ENCODE results near the gene CLDN6. TPM values are rescaled to one million over a fixed set of nuclear protein-coding genes. Genes with fewer than 3 reads are reported as not detected.

CLDN6 gene
- total and polyA plus RNA-seq, 2 of the 13 experiments (the other 11 are each of a cell fraction or from before 2014, with no cell fraction given): 5.9 to 7.6 TPM

- Histone ChIP-seq H3K9ac (ENCODE audit: insufficient read depth, low read depth, low read length) (no peak overlapping the region), H3K36me3 (replicated peaks in 1 of 2; ENCODE audit: control insufficient read depth in 1 of 2, insufficient read depth in 2 of 2, low read length in 2 of 2) (no peaks in the 10 kb centered on the region), H3K4me1 (ENCODE audit: insufficient read depth, low read length) (peaks cover 97% of the 10 kb centered on the region), H3K4me2 (ENCODE audit: low read depth, low read length) (peak overlapping the region; percentile 55), H3K4me3 (replicated peaks in 1 of 3; ENCODE audit: insufficient read depth in 1 of 3, low read depth in 2 of 3, low read length in 3 of 3) (peak overlapping the region in 1 of 3 experiments; percentile 40; a peak in 1 of 6 replicates), H3K27ac (ENCODE audit: extremely low read length, insufficient read depth, low read length) (no peak overlapping the region), H4K20me1 (ENCODE audit: insufficient read depth, low read length) (no peaks in the 10 kb centered on the region), H2AFZ (ENCODE audit: low read length) (no peak overlapping the region), H3K9me3 (ENCODE audit: low read length) (no peaks in the 10 kb centered on the region), H3K79me2 (ENCODE audit: insufficient read depth, low read length) (no peaks in the 10 kb centered on the region), H3K27me3 (ENCODE audit: control insufficient read depth in 1 of 2, insufficient read depth in 2 of 2, low read length in 2 of 2) (peaks cover 7 to 22% of the 10 kb centered on the region in 2 experiments; a peak in 4 of 5 replicates)
- FAIRE-seq (no peak), ATAC-seq (peak; percentile 28), DNase-seq (ENCODE audit: low spot score) (no peak)
- whole genome bisulfite sequencing (ENCODE audit: low lambda C conversion rate): 13% methylated on average over 9 of the region's 12 CpGs
- CTCF ChIA-PET (ENCODE audit: low intra/inter-chr PET ratio, low total read pairs): no interaction called here
- BruUV-seq (replicated peaks): no TSS peak
- POLR2A ChIA-PET: interaction anchor here (14.2 to 18.8 kb wide), 2 partner anchors 5 to 9 kb away, joined by 750 read pairs; partner anchors contain the start of genes CLDN6, CLDN9, HCFC1R1 and THOC6
- intact Hi-C loops (cut with micrococcal nuclease; ENCODE audit: unreplicated experiment) (no loop called here), in situ Hi-C loops (cut with HindIII; ENCODE audit: extremely low pct_ligation_motif_present, low pct_unique_long_range_greater_than_20kb) (no loop called here)
- TF ChIP-seq ZBTB40 (IDR thresholded peaks at IDR 0.05): no peak
- 0 out of 2 replicates have a peak, but pooled peaks have one; percentile 18 for TF ChIP-seq ZBTB40 (CRISPR knock-in tag; IDR thresholded peaks at IDR 0.05)
- 0 out of 2 replicates have a peak, but pooled peaks have one; percentile 23 for TF ChIP-seq ZNF354B (CRISPR knock-in tag; IDR thresholded peaks at IDR 0.05)
- TF ChIP-seq HNRNPLL (IDR thresholded peaks at IDR 0.05; ENCODE audit: low read depth, low read length, poor library complexity, severe bottlenecking): peak; percentile 16
- no peak for TF ChIP-seq YY1 (IDR thresholded peaks at IDR 0.05; ENCODE audit: insufficient read depth, insufficient replicate concordance, low read depth, low read length)
- TF ChIP-seq ZBTB7B (CRISPR knock-in tag; IDR thresholded peaks at IDR 0.05): peak; percentile 5; the same call in 1 of the 2 replicates
- no peak for TF ChIP-seq ZNF431 (CRISPR knock-in tag; IDR thresholded peaks at IDR 0.05; ENCODE audit: borderline replicate concordance, low read depth)
- TF ChIP-seq KLF12 (CRISPR knock-in tag; IDR thresholded peaks at IDR 0.05; ENCODE audit: borderline replicate concordance): peak; percentile 26; the same call in 1 of the 2 replicates
- no peak for TF ChIP-seq ATF2 (CRISPR knock-in tag; IDR thresholded peaks at IDR 0.05)
- no peak for TF ChIP-seq NR2C2 (CRISPR knock-in tag; IDR thresholded peaks at IDR 0.05; ENCODE audit: borderline replicate concordance)
- 0 out of 2 replicates have a peak, but pooled peaks have one; percentile 9 for TF ChIP-seq RARA (CRISPR knock-in tag; IDR thresholded peaks at IDR 0.05)
Observed at GRCh38 chr16:3013998-3014690, 3.8 kb downstream of the CLDN6 start.
